ENCODE measurements around the gene WTAP.

Gene WTAP

GRCh38 chr6:159800141-159800865 is 73.0 kb downstream of the WTAP start, which contains the start of gene PNLDC1:
Gene PNLDC1 (plus strand): TSS chr6:159800276. CDS start chr6:159800308, 32 bp downstream.
- H3K4me3 ChIP-seq (ENCODE audit: low read depth, low read length): no peak within 1 kb of the TSS

- H3K4me3 ChIP-seq (ENCODE audit: low read depth, low read length): no peak overlapping the region
Measured at GRCh38 chr6:159801935-159802334, 74.6 kb downstream of the WTAP start.

DNA sequence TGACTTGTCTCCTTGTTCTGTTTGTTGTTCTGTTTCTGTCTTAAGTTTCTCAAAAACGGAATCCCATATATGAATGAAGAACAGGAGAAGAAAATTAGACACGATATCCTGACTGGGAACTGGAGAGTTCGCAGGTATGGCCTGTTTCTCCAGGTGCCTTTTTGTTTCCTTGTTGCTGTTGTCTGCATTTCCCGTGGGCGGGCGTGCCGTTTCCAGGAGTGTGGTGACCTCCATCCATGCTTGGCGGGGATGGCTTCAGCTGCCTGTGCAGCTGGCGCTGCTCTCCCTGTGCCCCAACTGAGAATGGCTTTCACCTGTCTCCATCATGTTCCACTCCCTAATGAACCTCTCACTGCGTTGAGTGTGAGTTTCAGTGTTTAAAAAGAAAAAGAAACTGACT is 77.2 kb downstream of the WTAP start:
- no peak overlapping the region for H3K4me3 ChIP-seq (ENCODE audit: low read depth, low read length)

GRCh38 chr6:159805440-159806020 is 78.2 kb downstream of the WTAP start:
- H3K4me3 ChIP-seq (ENCODE audit: low read depth, low read length): no peak overlapping the region

Data from iPS-11a (cell line).